Measurements from ENCODE around the gene UNC80. TPM values are rescaled to one million over a fixed set of nuclear protein-coding genes. Genes with fewer than 3 reads are reported as not detected.

The UNC80 gene
- total RNA-seq, 1 experiment from 2014 or later, result not detected

DNA sequence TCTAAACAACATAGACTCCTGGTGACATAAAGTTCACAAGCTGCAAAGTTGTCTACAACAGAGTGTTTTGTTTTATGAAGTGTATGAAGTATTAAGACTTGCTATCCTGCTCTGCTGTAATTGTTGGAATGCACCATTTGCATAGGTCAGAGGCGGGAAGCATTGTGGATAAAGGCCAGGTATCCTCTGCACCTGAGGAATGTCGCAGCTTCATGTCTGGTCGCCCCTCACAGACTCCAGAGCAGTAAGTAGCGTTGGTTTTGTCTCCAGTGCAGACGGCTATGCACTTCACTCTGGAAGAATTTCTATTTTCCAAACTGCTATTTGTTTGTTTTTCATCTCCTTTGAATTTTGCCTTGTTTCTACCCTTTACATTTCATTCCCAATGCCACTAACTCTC lies 63.1 kb downstream of the UNC80 start:
- Histone ChIP-seq H3K27ac (no peak overlapping the region), H3K4me1 (replicated peaks; ENCODE audit: insufficient read depth) (no peaks in the 10 kb centered on the region), H2AFZ (no peak overlapping the region), H3K79me2 (ENCODE audit: low read depth) (no peaks in the 10 kb centered on the region), H3F3A (ENCODE audit: insufficient read depth, low read depth) (no peaks in the 10 kb centered on the region), H3K9me2 (ENCODE audit: insufficient read depth) (no peaks in the 10 kb centered on the region), H3K4me3 (no peak overlapping the region), H3K36me3 (ENCODE audit: low read depth) (no peaks in the 10 kb centered on the region), H3K27me3 (ENCODE audit: insufficient read depth, low read depth) (no peaks in the 10 kb centered on the region), H3K4me2 (no peak overlapping the region), H3K9me3 (ENCODE audit: insufficient read depth, low read depth) (no peaks in the 10 kb centered on the region), H4K20me1 (ENCODE audit: insufficient read depth) (no peaks in the 10 kb centered on the region)
- ChIA-PET POLR2A (ENCODE audit: unreplicated experiment) (no interaction called here), CTCF (no interaction called here)
- TF ChIP-seq, protein P1, sequence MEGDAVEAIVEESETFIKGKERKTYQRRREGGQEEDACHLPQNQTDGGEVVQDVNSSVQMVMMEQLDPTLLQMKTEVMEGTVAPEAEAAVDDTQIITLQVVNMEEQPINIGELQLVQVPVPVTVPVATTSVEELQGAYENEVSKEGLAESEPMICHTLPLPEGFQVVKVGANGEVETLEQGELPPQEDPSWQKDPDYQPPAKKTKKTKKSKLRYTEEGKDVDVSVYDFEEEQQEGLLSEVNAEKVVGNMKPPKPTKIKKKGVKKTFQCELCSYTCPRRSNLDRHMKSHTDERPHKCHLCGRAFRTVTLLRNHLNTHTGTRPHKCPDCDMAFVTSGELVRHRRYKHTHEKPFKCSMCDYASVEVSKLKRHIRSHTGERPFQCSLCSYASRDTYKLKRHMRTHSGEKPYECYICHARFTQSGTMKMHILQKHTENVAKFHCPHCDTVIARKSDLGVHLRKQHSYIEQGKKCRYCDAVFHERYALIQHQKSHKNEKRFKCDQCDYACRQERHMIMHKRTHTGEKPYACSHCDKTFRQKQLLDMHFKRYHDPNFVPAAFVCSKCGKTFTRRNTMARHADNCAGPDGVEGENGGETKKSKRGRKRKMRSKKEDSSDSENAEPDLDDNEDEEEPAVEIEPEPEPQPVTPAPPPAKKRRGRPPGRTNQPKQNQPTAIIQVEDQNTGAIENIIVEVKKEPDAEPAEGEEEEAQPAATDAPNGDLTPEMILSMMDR (conservative IDR thresholded peaks at IDR 0.05), result no peak
- no peak for TF ChIP-seq EZH2 (IDR thresholded peaks at IDR 0.05; ENCODE audit: low read depth)
- intact Hi-C loops (cut with micrococcal nuclease; ENCODE audit: unreplicated experiment), result no loop called here
- DNase-seq, result no peak
- BruUV-seq (replicated peaks), result no TSS peak

DNA sequence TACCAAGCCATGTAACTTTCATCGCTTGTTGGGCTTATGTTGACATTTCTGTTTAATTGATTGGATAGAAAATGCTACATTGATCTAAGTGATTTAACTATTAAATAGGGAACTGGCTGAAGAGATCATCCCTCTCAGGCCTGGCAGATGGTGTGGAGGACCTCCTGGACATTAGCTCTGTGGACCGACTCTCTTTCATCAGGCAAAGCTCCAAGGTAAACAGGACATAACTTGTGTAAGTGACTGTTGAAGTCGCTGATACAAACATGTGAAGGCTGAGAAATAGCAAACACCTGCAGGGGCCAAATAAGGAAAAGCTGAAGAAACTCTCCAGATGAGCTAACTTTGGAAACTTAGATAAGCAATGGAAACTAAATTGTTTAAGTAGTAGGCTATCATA lies 68.8 kb downstream of the UNC80 start:
- TF ChIP-seq, protein P1 (conservative IDR thresholded peaks at IDR 0.05), result no peak
- H3K79me2 ChIP-seq (ENCODE audit: low read depth), result no peaks in the 10 kb centered on the region
- H3K4me2 ChIP-seq, result no peak overlapping the region
- BruUV-seq (replicated peaks), result no TSS peak
- H3K27me3 ChIP-seq (ENCODE audit: insufficient read depth, low read depth), result no peaks in the 10 kb centered on the region
- no peak overlapping the region for H3K27ac ChIP-seq
- POLR2A ChIA-PET (ENCODE audit: unreplicated experiment), result no interaction called here
- H3K36me3 ChIP-seq (ENCODE audit: low read depth), result no peaks in the 10 kb centered on the region
- CTCF ChIA-PET, result no interaction called here
- H3K4me1 ChIP-seq (replicated peaks; ENCODE audit: insufficient read depth), result no peaks in the 10 kb centered on the region
- H3K9me3 ChIP-seq (ENCODE audit: insufficient read depth, low read depth), result no peaks in the 10 kb centered on the region
- no peaks in the 10 kb centered on the region for H3F3A ChIP-seq (ENCODE audit: insufficient read depth, low read depth)
- H3K9me2 ChIP-seq (ENCODE audit: insufficient read depth), result no peaks in the 10 kb centered on the region
- intact Hi-C loops (cut with micrococcal nuclease; ENCODE audit: unreplicated experiment), result no loop called here
- H2AFZ ChIP-seq, result no peak overlapping the region
- no peak for DNase-seq
- no peak overlapping the region for H3K4me3 ChIP-seq
- H4K20me1 ChIP-seq (ENCODE audit: insufficient read depth), result no peaks in the 10 kb centered on the region

DNA sequence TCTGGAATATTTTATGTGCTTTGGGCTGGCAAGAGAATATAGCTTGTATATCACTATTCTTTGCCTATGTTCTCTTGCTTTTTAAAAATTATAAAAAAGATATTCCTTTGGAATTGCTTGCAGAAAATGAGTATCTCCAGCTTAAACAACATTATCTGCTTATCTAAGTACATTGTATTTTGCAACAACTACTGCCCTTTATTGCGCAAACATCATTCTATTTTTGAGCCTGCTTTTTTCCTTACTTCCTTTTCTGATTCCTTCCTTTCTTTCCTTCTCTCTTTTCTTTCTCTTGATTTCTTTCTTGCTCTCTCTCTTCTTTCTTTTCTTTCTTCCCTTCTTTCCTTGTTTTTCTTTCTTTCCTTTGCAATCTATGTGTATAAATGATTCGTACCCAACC lies 74.0 kb downstream of the UNC80 start:
- no peaks in the 10 kb centered on the region for H3K27me3 ChIP-seq (ENCODE audit: insufficient read depth, low read depth)
- no peaks in the 10 kb centered on the region for H3K79me2 ChIP-seq (ENCODE audit: low read depth)
- H3K27ac ChIP-seq, result no peak overlapping the region
- H3K36me3 ChIP-seq (ENCODE audit: low read depth), result no peaks in the 10 kb centered on the region
- intact Hi-C loops (cut with micrococcal nuclease; ENCODE audit: unreplicated experiment), result no loop called here
- no peak overlapping the region for H2AFZ ChIP-seq
- CTCF ChIA-PET, result no interaction called here
- TF ChIP-seq, protein P1 (conservative IDR thresholded peaks at IDR 0.05), result no peak
- no peak for TF ChIP-seq EZH2 (IDR thresholded peaks at IDR 0.05; ENCODE audit: low read depth)
- no peaks in the 10 kb centered on the region for H3K9me2 ChIP-seq (ENCODE audit: insufficient read depth)
- H3K9me3 ChIP-seq (ENCODE audit: insufficient read depth, low read depth), result no peaks in the 10 kb centered on the region
- no peaks in the 10 kb centered on the region for H4K20me1 ChIP-seq (ENCODE audit: insufficient read depth)
- POLR2A ChIA-PET (ENCODE audit: unreplicated experiment), result no interaction called here
- DNase-seq, result no peak
- H3K4me3 ChIP-seq, result no peak overlapping the region
- H3F3A ChIP-seq (ENCODE audit: insufficient read depth, low read depth), result no peaks in the 10 kb centered on the region
- H3K4me2 ChIP-seq, result no peak overlapping the region
- no peaks in the 10 kb centered on the region for H3K4me1 ChIP-seq (replicated peaks; ENCODE audit: insufficient read depth)
- no TSS peak for BruUV-seq (replicated peaks)

Data from PC-9 (cell line).